GM06990 (cell line): ENCODE data around the gene MTF2.

Experiments
- DNase-seq: peaks from one replicate; pipeline ENCODE4 v3.0.0-alpha.2; 2011; ENCODE audit not compliant: insufficient read length; ENCODE audit errors: extremely low read depth
- H3K27me3 ChIP-seq: replicated peaks from 2 replicates; pipeline ENCODE4 v1.6.0; 2011; ENCODE audit warnings: low read length; ENCODE audit not compliant: control insufficient read depth, insufficient read depth
- H3K36me3 ChIP-seq: 2 replicates; pipeline ENCODE4 v1.5.1; 2011; ENCODE audit warnings: low read length; ENCODE audit not compliant: control insufficient read depth, insufficient read depth
- H3K4me3 ChIP-seq: replicated peaks from 2 replicates; pipeline ENCODE4 v1.5.1; 2011; ENCODE audit warnings: low read depth, mild to moderate bottlenecking, control low read depth, low read length
- TF ChIP-seq, protein P1 (sequence below): IDR thresholded peaks from 2 replicates; pipeline ENCODE4 v1.5.1; 2011; ENCODE audit warnings: low read length, control low read depth, mild to moderate bottlenecking, inconsistent platforms; ENCODE audit not compliant: insufficient read depth, poor library complexity, severe bottlenecking

The MTF2 gene

DNA sequence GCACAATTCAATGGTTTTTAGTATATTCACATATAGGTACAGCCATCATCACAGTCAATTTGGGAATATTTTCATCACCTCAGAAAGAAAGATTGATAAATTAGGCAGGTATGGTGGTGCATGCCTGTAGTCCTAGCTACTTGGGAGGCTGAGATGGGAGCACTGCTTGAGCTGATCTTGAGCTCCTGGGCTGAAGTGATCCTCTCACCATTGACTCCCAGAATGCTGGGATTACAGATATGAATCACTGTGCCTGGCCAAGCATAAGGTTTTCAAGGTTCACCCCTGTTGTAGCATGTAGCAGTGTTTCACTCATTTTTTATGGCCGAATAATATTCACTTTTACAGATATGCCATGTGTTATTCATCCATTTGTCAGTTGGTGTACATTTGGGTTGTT, 44.7 kb upstream of the MTF2 start:
- no peak overlapping the region for H3K4me3 ChIP-seq
- TF ChIP-seq, protein P1, sequence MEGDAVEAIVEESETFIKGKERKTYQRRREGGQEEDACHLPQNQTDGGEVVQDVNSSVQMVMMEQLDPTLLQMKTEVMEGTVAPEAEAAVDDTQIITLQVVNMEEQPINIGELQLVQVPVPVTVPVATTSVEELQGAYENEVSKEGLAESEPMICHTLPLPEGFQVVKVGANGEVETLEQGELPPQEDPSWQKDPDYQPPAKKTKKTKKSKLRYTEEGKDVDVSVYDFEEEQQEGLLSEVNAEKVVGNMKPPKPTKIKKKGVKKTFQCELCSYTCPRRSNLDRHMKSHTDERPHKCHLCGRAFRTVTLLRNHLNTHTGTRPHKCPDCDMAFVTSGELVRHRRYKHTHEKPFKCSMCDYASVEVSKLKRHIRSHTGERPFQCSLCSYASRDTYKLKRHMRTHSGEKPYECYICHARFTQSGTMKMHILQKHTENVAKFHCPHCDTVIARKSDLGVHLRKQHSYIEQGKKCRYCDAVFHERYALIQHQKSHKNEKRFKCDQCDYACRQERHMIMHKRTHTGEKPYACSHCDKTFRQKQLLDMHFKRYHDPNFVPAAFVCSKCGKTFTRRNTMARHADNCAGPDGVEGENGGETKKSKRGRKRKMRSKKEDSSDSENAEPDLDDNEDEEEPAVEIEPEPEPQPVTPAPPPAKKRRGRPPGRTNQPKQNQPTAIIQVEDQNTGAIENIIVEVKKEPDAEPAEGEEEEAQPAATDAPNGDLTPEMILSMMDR: no peak
- DNase-seq: no peak
- no peaks in the 10 kb centered on the region for H3K36me3 ChIP-seq
- H3K27me3 ChIP-seq: no peaks in the 10 kb centered on the region

DNA sequence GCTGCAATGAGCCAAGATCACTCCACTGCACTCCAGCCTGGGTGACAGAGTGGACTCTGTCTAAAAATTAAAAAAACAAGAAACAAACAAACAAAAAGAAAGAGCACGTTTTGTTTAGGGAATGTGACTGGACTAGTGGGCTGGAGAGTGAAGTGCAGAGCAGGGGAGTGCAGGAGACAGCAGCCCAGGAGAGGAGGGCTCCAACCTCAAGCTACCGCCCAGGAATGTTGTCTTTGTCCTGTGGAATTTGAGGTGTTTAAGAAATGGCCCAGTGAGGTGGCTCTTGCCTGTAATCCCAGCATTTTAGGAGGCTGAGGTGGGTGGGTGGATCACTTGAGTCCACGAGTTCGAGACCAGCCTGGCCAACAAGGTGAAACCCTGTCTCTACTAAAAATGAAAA, 42.4 kb upstream of the MTF2 start:
- no peaks in the 10 kb centered on the region for H3K36me3 ChIP-seq
- no peaks in the 10 kb centered on the region for H3K27me3 ChIP-seq
- TF ChIP-seq, protein P1: no peak
- no peak for DNase-seq
- H3K4me3 ChIP-seq: no peak overlapping the region

DNA sequence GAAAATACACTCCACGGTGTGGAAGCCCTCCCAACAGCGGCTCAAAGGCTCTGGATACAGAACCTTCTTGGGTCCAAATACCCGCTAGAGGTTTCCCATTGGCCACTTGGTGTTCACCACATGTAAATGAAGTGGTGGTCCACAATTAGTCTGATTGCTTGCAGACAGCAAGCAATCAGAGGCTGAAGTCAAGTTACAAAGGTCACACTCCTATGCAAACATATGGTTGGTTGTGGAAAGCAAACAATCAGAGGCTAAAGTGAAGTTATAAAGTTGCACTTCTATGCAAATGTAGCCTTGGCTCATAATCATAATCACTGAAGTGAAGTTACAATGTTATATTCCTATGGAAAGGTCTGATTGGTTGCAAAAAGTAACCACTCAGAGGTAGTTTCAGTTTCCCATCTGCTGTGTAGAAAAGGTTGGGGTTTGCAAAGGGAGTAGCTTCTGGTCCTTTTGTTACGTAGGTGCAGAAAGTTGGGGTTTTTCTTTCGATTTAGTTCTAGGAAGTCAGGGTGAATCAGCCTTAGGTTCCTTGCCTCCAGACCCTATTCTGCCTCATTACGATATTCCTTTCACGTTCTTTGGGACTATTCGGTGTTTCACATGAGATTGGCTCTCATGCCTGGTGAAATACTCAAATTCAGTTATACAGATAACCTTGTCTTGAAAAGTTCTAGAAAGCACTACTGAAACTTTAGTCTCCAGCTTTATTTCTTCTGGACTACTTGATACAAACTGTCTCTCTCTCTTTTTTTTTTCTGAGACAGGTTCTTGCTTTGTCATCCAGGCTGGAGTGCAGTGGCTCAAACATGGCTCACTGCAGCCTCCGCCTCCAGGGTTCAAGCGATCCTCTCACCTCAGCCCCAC, 36.7 kb upstream of the MTF2 start:
- Histone ChIP-seq H3K36me3 (no peaks in the 10 kb centered on the region), H3K27me3 (no peaks in the 10 kb centered on the region), H3K4me3 (no peak overlapping the region)
- TF ChIP-seq, protein P1: no peak
- peak; percentile 41 for DNase-seq

DNA sequence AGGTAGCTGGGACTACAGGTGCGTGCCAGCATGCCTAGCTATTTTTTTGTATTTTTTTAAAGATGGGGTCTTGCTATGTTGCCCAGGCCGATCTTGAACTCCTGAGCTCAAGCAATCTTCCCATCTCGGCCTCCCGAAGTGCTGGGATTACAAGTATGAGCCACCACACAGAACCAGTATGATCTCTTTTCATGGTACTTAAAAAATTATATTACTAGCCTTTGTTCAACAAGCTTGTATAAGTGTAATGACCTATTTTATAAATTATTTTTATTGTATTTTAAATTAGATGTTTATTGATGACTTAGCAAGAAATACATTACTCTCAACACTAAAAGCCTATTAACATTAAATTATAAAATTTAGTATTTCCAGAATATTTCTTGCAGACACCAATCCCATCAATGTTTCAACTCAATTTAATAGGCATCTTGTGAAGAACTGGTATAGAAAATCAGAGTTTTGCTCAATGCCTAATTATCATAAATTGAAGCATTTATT, 36.0 kb upstream of the MTF2 start:
- H3K27me3 ChIP-seq: no peaks in the 10 kb centered on the region
- DNase-seq: no peak
- no peak overlapping the region for H3K4me3 ChIP-seq

DNA sequence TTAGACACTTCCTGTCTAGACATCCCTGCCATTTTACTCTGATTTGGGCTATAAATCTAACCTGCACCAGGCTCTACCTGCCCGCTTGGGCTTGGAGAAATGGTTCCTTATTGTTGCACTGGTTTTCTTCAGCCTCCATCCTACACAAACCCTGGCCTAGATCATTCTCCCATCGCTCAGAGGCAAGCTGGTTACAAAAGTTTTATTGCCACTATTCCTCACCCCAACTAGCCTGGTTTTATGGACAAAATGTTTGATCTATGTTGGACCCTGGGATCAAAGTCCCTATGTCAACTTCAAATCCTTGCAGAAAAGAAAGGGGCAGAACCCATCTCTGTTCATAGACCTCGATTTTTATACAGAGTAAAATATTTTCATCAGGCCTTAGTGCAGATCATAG, 31.5 kb upstream of the MTF2 start:
- Histone ChIP-seq H3K4me3 (no peak overlapping the region), H3K36me3 (no peaks in the 10 kb centered on the region), H3K27me3 (no peaks in the 10 kb centered on the region)
- no peak for DNase-seq
- TF ChIP-seq, protein P1: no peak

More for the DNA sequence above, 36.0 kb upstream of the MTF2 start:
- H3K36me3 ChIP-seq: no peaks in the 10 kb centered on the region
- TF ChIP-seq, protein P1: no peak
